Fibroblast of skin of right biceps (primary cell): ENCODE data around the gene SSUH2.

Experiments used
- DNase-seq: peaks from one replicate; pipeline ENCODE4 v3.0.0-alpha.2; 2013

The SSUH2 gene

DNA sequence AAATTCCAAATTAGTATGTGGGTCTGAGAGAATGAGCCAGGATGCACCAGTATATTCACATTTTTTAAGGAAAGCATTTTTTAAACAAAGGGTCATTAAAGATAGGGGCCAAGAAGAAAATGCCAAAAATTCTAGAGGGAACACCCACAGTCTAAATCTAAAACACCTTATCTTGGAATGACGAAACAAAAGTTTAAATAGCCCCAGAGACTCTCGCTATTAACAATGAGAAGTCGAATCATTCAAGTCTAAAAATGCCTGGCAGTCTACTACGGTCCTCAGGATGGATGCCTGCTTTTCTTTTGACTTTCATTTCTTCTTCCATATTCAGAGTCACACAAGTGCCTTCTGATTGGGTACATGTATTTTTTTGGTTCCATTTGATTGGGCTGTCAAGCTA lies 66.3 kb downstream of the SSUH2 start:
- DNase-seq, result no peak

DNA sequence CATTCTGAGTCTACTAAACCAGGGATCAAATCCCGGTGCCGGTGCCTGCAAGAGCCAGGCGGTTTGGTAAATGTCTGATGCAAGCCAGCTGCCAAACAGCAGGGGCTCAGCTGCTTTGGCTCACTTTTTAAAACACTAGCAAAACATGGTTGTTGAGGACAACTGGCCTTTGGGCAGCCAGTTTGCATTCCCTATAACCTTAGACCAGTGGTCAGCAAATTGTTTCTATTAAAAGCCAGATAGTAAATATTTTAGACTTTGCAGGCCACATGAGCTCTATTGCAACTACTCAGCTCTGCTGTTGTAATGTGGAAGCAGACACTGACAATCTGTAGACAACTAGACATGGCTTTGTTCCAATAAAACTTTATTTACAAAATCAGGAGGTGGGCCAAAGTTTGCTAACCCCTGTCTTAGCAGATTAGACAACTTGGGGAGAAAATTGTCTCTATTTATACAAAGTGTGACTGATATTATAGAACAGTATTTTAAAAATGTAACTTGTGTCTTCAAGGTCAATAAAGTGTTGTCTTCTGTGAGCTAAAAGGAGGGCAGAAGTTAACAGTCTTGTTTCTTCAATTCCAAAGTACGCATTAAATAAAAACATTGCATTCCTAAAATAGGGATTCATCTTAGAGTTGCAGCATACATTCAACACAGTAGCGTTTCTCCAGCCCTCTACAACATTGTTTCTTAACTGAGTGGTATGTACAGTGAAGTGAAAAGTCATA lies 67.6 kb downstream of the SSUH2 start:
- peak; percentile 68 for DNase-seq

DNA sequence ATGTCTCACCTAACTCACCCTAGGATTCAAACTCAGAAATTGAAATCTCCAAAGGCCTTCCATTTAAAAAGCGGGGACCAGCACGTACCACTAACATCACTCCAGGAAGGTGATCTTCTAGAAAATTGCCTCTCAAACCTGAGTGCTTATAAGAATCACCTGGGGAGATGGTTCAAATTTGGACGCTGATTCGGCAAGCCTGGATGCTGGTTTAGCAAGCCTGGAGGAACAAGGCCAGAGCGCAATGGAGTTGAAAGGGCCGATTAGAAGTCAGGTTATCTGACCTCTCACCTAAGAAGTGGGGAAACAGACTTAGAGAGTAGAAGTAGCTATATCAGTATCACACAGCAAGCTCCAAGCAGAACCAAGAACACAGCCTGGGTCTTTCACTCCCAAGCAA lies 68.2 kb downstream of the SSUH2 start:
- no peak for DNase-seq

DNA sequence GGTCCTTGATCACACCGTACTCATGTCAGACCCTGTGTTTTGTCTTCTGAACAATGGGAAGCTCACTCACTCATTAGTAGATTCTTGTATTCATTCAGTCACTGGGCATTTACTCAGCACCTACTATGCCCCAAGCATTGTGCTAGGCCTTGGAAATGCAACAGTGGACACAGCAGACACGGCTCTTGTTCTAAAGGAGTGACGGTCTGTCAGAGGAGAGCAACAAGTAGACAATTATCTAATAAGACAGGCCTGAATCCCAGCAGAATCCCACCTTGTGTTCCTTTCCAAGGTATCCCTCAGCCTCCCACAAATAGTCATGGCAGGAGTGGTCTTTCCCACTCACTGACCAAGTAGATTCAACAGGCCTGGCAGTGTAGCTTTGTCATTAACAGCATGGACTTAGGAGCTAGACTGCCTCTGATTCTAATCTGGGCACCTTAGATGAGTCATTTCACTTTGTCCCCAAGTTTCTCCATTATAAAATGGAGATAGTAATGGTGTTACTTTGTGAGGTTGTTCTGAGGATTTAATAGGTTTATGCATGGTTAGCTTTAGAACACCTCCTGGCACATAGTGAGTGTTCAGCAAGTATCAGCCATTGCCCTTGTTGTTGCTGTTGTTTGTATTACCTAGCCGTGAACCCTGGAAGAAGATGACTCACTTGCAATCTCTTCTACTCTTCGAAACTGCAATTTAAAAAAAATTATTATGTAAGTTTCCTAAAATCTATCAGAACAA lies 69.1 kb downstream of the SSUH2 start:
- no peak for DNase-seq

DNA sequence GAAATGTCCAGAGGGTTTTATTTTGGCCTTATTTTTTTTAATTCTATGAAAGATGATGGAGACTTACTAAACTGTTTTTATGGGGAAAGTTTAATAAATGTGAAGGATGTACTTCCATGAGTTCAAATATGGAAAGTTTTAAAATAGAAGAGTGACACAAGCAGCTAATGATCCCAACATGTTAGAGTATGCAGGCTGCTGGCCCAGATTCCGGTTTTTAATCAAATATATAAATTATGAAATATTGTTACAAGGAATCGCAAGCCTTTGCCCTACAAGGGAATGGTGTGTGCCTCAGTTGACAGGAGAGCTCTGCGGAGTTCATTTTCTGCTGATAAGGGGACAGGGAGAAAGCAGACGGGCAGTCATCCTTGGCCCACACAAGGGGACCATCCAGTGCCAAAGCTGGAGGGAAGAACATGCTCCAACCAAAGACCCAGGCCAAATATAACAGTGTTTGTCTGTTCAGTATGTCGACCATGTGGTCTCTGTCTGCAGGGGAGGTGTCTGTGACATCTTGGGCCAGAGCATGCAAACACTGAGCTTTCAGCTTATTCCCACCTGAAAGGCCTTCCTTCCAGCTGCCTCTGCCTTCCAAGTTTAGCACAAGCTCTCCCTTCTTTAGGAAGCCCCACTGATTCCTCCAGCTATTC lies 69.8 kb downstream of the SSUH2 start:
- no peak for DNase-seq

DNA sequence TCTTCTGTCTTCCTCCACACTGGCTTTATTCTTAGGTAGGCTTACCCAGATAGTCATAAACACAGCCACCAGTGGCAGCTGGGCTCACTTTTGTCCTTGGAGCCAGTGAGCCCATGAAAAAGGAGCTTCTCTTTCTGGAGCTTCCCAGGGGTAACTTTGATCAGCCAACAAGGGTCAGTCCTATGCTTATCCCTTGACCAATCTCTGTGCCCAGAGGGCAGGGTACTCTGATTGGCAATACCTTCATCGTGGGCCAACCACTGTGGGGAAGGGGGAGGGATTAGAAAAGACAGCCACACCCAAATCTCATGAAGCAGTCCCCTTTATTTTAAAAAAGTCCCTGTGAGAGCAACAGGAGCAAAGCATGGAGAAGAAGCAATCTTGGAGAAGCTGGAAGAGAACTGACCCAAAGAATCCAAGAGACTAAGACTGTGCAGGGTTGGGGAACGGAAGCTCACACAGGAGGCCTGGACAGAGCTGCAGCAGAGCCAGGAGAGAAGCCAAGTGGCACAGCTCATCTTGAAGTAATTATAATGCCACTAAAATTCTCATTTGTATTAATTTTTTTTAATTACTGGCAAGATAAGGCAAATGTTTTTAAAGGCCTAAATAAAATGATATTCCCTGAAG lies 70.4 kb downstream of the SSUH2 start:
- DNase-seq, result no peak

DNA sequence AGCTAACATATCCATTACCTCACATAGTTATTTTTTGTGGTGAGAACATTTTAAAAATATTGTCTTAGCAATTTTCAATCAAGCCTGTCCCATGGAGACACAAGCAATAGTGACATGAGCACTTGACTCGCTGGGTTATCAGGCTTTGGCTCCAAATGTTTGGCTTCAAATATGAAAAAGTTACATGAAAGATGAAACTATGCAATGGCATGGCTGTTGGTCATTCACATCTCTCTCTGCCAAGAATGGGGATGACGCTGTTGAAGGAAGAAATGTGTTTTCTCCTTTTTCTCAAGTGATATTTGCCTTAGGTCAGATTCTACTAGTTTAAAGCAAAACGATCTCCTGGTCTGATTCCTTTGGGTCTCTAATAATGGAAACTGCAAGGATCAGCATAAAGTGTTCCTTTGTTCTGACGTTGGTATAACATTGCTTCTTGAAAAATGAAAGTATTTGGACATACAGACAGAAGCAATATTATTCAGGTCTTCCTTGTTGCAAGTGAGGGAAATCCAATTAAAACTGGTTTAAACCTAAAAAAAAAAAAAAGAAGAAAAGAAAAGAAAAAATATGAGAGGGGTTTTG lies 71.2 kb downstream of the SSUH2 start:
- DNase-seq, result no peak

DNA sequence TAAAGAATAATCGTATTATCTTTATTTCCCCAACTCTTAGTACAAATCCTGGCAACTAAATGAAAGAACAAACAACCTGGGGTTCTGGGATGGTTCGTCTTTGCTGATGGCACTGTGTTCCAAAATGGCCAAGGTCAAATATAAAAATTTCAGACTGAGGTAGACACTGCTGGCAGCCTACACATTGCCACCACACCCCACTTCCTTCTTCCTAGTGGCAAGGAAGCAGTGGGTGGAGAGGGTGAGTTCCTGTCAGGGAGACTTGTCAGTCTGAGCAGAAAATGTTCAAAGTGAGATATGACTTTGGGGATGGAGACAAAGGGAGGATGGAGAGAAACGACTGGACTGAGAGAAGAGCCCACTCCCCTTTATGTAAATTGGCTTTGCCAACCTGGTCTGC lies 73.3 kb downstream of the SSUH2 start:
- DNase-seq, result no peak
